Ecto neural progenitor cell (in vitro differentiated cells): ENCODE data around the gene TMED1.

Source experiments
- DNase-seq: peaks from one replicate; pipeline ENCODE4 v3.0.0-alpha.2; 2018; ENCODE audit warnings: low spot score

Gene TMED1

GRCh38 chr19:10831987-10832938, 3.7 kb downstream of the TMED1 start:
- no peak for DNase-seq

- DNase-seq, result no peak
Observed at GRCh38 chr19:10830931-10831779, 4.9 kb downstream of the TMED1 start.

- no peak for DNase-seq
Observed at GRCh38 chr19:10830370-10830769, 5.6 kb downstream of the TMED1 start.

GRCh38 chr19:10829967-10830366, 6.0 kb downstream of the TMED1 start:
- no peak for DNase-seq

GRCh38 chr19:10828981-10829821, 6.8 kb downstream of the TMED1 start:
- DNase-seq, result no peak

GRCh38 chr19:10826846-10827245, 9.2 kb downstream of the TMED1 start:
- no peak for DNase-seq

GRCh38 chr19:10826231-10826630, 9.8 kb downstream of the TMED1 start:
- no peak for DNase-seq

- DNase-seq, result no peak
Observed at GRCh38 chr19:10823690-10824089, 12.3 kb downstream of the TMED1 start.

- DNase-seq, result no peak
Observed at GRCh38 chr19:10820173-10820572, 15.8 kb downstream of the TMED1 start.

GRCh38 chr19:10819124-10820060, 16.6 kb downstream of the TMED1 start:
- no peak for DNase-seq

- DNase-seq, result no peak
Observed at GRCh38 chr19:10818301-10819123, 17.5 kb downstream of the TMED1 start.

GRCh38 chr19:10817291-10818038, 18.5 kb downstream of the TMED1 start:
- no peak for DNase-seq

GRCh38 chr19:10816691-10817090, 19.3 kb downstream of the TMED1 start:
- no peak for DNase-seq

- DNase-seq, result no peak
Observed at GRCh38 chr19:10815969-10816644, 19.9 kb downstream of the TMED1 start.

GRCh38 chr19:10815007-10815536, 20.9 kb downstream of the TMED1 start:
- no peak for DNase-seq

GRCh38 chr19:10812902-10813404, 23.1 kb downstream of the TMED1 start:
- no peak for DNase-seq

- no peak for DNase-seq
Observed at GRCh38 chr19:10812196-10812595, 23.8 kb downstream of the TMED1 start.
